Prostate gland (tissue), 2 donors: Measurements from ENCODE around the gene EIF4H. TPM values are rescaled to one million over a fixed set of nuclear protein-coding genes. Genes with fewer than 3 reads are reported as not detected.

Experiments
- DNase-seq: peaks from one replicate; pipeline ENCODE4 v3.0.0-alpha.2; 2019; ENCODE audit warnings: low spot score
- H3K27ac ChIP-seq, 2 donors: fragments of 200-600 bp; sonication (generic); 2 replicates each; pipeline ENCODE4 v1.5.1; 2017 to 2019
- H3K27me3 ChIP-seq: fragments of 200-600 bp; sonication (generic); replicated peaks from 2 replicates; pipeline ENCODE4 v1.5.1; 2019; ENCODE audit not compliant: insufficient read depth
- H3K36me3 ChIP-seq, 2 donors: fragments of 200-600 bp; sonication (generic); 1 replicate in 1 of 2; 2 replicates in 1 of 2; pipeline versions ENCODE4 v1.5.1 to v1.8.1; 2017 to 2019
- H3K4me1 ChIP-seq: fragments of 200-600 bp; sonication (generic); replicated peaks from 2 replicates; pipeline ENCODE4 v1.5.1; 2019
- H3K4me3 ChIP-seq, 2 donors: fragments of 200-600 bp; sonication (generic); 2 replicates each; pipeline ENCODE4 v1.5.1; 2017 to 2019
- H3K9me3 ChIP-seq: fragments of 200-600 bp; sonication (generic); 2 replicates; pipeline ENCODE4 v1.5.1; 2017
- POLR2A ChIP-seq: fragments of 450-650 bp; IDR thresholded peaks from one replicate; pipeline ENCODE4 v1.6.1; 2016; ENCODE audit warnings: antibody characterized with exemption, mild to moderate bottlenecking
- POLR2AphosphoS5 ChIP-seq: sonication (generic); formaldehyde crosslinking; IDR thresholded peaks from one replicate; pipeline ENCODE4 v1.6.1; 2017; ENCODE audit warnings: antibody characterized with exemption
- WGBS: methylation state at CpG from one replicate; pipeline ENCODE4 v1.1.5; 2018; 5-methylcytosine and 5-hydroxymethylcytosine counted together
- intact Hi-C: fragments of 100-400 bp; cut with DNase I; formaldehyde crosslinking; loops from one replicate; pipeline ENCODE4 v1.14.2; 2022
- total RNA-seq, 2 donors: library from RNA; depleted of rRNA; stranded (reverse); fragments of >200 nt; gene quantifications; one replicate each; pipeline ENCODE4 v1.1.0, GENCODE V29; 2016
- TF ChIP-seq, protein P1 (sequence below), 4 experiments: fragments of 200-600 bp in 2 of 4; fragments of 450-650 bp in 2 of 4; sonication (generic) in 2 of 4; IDR thresholded peaks; 1 replicate in 3 of 4; 2 replicates in 1 of 4; pipeline ENCODE4 v1.5.1; 2016 to 2019; ENCODE audit warnings: antibody characterized with exemption in 4 of 4, mild to moderate bottlenecking in 2 of 4, moderate library complexity in 2 of 4

EIF4H gene
- total RNA-seq, 2 donors from 2014 or later: 199 to 252 TPM

DNA sequence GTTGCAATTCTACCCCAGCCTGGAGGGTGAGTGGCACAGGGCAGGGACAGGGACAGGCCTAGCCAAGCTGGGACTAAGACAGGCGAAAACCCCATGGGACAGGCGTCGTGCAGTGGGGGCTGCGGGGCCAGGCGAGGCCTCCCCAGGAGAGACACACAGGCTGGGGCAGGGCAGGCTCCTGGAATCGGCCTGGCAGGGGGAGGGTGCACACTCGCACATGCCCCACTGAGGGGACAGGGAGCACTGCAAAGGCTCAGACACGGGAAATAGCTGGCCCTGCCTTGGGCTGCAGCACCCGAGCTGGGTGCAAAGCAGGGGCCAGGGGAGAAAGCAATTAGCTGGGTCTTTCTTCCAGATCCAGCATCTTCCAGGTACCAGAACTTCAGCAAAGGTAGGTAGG, 46.1 kb downstream of the EIF4H start:
- Histone ChIP-seq H3K4me1 (no peaks in the 10 kb centered on the region), H3K4me3 (no peak overlapping the region), H3K27me3 (no peaks in the 10 kb centered on the region), H3K27ac (no peak overlapping the region), H3K36me3 (no peaks in the 10 kb centered on the region), H3K9me3 (no peaks in the 10 kb centered on the region)
- TF ChIP-seq, protein P1, sequence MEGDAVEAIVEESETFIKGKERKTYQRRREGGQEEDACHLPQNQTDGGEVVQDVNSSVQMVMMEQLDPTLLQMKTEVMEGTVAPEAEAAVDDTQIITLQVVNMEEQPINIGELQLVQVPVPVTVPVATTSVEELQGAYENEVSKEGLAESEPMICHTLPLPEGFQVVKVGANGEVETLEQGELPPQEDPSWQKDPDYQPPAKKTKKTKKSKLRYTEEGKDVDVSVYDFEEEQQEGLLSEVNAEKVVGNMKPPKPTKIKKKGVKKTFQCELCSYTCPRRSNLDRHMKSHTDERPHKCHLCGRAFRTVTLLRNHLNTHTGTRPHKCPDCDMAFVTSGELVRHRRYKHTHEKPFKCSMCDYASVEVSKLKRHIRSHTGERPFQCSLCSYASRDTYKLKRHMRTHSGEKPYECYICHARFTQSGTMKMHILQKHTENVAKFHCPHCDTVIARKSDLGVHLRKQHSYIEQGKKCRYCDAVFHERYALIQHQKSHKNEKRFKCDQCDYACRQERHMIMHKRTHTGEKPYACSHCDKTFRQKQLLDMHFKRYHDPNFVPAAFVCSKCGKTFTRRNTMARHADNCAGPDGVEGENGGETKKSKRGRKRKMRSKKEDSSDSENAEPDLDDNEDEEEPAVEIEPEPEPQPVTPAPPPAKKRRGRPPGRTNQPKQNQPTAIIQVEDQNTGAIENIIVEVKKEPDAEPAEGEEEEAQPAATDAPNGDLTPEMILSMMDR (IDR thresholded peaks at IDR 0.05): no peak
- TF ChIP-seq POLR2AphosphoS5 (no peak), POLR2A (no peak)
- WGBS: 66% methylated on average over 9 of the region's 9 CpGs
- DNase-seq: no peak
- intact Hi-C loops: no loop called here

DNA sequence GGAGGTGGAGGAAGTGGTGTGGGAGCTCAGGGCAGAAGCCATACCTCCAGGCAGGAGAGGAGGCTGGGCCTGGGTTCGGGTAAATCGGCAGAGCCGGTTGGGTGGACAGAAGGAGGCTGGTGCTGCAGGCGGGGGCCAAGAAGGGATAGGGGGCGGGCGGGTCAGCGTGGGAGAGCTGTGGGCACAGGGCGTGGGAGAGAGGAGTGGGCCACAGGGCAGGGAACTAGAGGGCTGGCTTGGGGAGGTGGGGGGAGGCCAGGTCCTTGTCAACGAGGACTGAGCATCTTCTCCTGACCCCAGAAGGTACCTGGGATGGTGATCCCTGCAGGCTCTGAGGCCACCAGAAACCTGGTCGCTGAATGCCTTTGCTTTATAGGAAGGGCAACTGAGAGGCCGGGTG, 47.6 kb downstream of the EIF4H start:
- Histone ChIP-seq H3K4me3 (no peak overlapping the region), H3K9me3 (no peaks in the 10 kb centered on the region), H3K4me1 (no peaks in the 10 kb centered on the region), H3K27ac (no peak overlapping the region), H3K27me3 (no peaks in the 10 kb centered on the region), H3K36me3 (no peaks in the 10 kb centered on the region)
- no peak for DNase-seq
- intact Hi-C loops: no loop called here
- TF ChIP-seq POLR2AphosphoS5 (no peak), POLR2A (no peak)
- TF ChIP-seq, protein P1 (IDR thresholded peaks at IDR 0.05): no peak
- 91% methylated on average over 11 of the region's 11 CpGs for WGBS

DNA sequence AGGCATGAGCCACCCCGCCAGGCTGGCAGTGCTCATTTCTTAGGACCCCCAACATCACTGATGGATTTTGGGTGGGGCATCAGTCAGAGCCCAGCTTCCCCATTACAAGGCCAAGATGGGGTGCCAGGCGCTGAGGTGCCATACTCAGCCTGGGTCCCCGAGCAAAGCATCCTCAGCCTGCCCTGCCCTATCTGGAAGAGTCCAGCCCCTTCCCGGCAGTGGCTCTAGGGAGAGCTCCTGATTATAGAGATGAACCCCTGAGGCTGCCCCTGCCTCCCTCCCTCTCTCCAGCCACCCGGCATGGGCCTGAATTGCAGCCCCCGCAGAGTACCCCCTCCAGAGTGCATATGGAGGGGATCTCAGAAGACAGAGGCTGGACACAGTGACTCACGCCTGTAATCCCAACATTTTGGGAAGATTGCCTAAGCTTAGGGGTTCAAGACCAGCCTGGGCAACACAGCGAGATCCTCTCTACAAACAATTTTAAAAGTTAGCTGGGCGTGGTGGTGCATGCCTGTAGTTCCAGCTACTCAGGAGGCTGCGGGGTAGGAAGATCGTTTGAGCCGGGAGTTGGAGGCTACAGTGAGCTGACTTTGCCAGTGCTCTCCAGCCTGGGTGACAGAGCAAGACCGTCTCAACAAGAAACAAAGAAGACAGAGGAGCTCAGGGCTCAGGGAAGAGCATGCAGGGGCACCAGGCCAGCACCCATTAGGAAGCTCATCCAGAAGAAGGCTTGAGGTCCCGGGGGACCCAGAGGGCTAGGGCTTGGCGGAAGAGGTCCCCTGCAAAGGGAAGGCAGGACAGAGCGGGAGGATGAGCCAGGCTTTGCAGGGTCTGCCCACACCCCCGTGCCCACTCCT, 48.9 kb downstream of the EIF4H start:
- no peaks in the 10 kb centered on the region for H3K27me3 ChIP-seq
- H3K4me3 ChIP-seq: no peak overlapping the region
- no peak for DNase-seq
- TF ChIP-seq POLR2AphosphoS5: no peak
- TF ChIP-seq POLR2A: no peak
- TF ChIP-seq, protein P1 (IDR thresholded peaks at IDR 0.05): no peak
- WGBS: 76% methylated on average over 17 of the region's 17 CpGs
- intact Hi-C loops: no loop called here
- H3K9me3 ChIP-seq: no peaks in the 10 kb centered on the region
- no peaks in the 10 kb centered on the region for H3K4me1 ChIP-seq
- H3K27ac ChIP-seq: no peak overlapping the region
- H3K36me3 ChIP-seq: no peaks in the 10 kb centered on the region

DNA sequence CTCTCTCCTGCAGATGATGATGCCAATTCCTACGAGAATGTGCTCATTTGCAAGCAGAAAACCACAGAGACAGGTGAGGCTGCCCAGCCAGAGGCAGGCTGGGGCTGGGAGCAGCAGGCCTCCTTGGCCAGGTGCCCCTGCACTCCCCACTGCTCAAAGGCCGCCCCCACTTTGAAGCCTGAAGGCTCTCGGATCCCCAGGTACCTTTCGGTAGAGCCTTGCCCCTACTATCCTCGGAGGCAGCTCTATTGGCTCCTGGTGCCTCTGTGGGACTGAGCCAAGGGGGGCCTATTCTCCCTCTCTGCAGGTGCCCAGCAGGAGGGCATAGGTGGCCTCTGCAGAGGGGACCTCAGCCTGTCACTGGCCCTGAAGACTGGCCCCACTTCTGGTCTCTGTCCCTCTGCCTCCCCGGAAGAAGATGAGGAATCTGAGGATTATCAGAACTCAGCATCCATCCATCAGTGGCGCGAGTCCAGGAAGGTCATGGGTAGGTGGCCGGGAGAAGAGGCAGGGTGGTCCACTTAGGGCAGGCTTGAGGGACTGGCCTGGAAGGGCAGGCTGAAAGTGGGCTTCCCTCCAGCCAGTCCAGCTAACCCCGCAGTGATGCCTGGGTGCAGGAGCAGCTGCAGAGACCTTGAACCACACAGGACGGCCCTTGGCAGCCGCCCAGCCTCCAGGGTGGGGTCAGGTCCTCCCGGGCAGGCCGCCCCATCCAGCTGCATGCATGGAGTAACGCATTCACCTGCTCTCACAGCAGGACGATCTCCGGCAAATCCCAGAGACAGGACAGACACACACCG, 49.8 kb downstream of the EIF4H start:
- Histone ChIP-seq H3K27ac (no peak overlapping the region), H3K4me1 (no peaks in the 10 kb centered on the region), H3K9me3 (no peaks in the 10 kb centered on the region), H3K36me3 (no peaks in the 10 kb centered on the region), H3K4me3 (no peak overlapping the region), H3K27me3 (no peaks in the 10 kb centered on the region)
- TF ChIP-seq, protein P1 (IDR thresholded peaks at IDR 0.05): no peak
- TF ChIP-seq POLR2A (no peak), POLR2AphosphoS5 (no peak)
- DNase-seq: no peak
- WGBS: 62% methylated on average over 17 of the region's 18 CpGs
- intact Hi-C loops: no loop called here
